Measurements from ENCODE around the gene NXF1.
"Not testable (repeated sequence)": the region's sequence is repeated elsewhere in the genome, so short reads cannot be mapped to it uniquely, and the experiment has no call there.

Gene NXF1

GRCh38 chr11:62782753-62783152 is 22.5 kb downstream of the NXF1 start:
- no peak for DNase-seq

- DNase-seq, result no peak
Observed at GRCh38 chr11:62778441-62778840, 26.8 kb downstream of the NXF1 start.

GRCh38 chr11:62777389-62777788 is 27.9 kb downstream of the NXF1 start:
- DNase-seq, result no peak

- DNase-seq, result no peak
Observed at GRCh38 chr11:62775646-62776045, 29.6 kb downstream of the NXF1 start.

- DNase-seq, result no peak
Observed at GRCh38 chr11:62774407-62774806, 30.8 kb downstream of the NXF1 start.

- DNase-seq, result peak; percentile 98
Observed at GRCh38 chr11:62771144-62772021, 33.9 kb downstream of the NXF1 start, which contains the start of gene TAF6L. TSS of gene TAF6L (plus strand) at chr11:62771396. CDS start at chr11:62775784, 4,388 bp downstream.

GRCh38 chr11:62770778-62771143 is 34.5 kb downstream of the NXF1 start:
- no peak for DNase-seq

- DNase-seq, result not testable (repeated sequence)
Observed at GRCh38 chr11:62760867-62761227, 44.4 kb downstream of the NXF1 start.

- DNase-seq, result no peak
Observed at GRCh38 chr11:62757846-62758788, 47.1 kb downstream of the NXF1 start.

- DNase-seq, result no peak
Observed at GRCh38 chr11:62755086-62755615, 50.1 kb downstream of the NXF1 start.

- peak; percentile 99 for DNase-seq
Observed at GRCh38 chr11:62753736-62754603, 51.3 kb downstream of the NXF1 start, which contains the start of gene ZBTB3. TSS of gene ZBTB3 (minus strand) at chr11:62754160. CDS start at chr11:62753664, 496 bp downstream.

GRCh38 chr11:62752994-62753735 is 52.1 kb downstream of the NXF1 start:
- DNase-seq, result no peak

- no peak for DNase-seq
Observed at GRCh38 chr11:62752177-62752785, 53.0 kb downstream of the NXF1 start.

GRCh38 chr11:62749931-62750330 is 55.3 kb downstream of the NXF1 start:
- not testable (repeated sequence) for DNase-seq

GRCh38 chr11:62747475-62748160 is 57.6 kb downstream of the NXF1 start:
- DNase-seq, result no peak

All from NCI-H2029 (cell line).